ENCODE measurements around the gene CDH4.

Gene CDH4

DNA sequence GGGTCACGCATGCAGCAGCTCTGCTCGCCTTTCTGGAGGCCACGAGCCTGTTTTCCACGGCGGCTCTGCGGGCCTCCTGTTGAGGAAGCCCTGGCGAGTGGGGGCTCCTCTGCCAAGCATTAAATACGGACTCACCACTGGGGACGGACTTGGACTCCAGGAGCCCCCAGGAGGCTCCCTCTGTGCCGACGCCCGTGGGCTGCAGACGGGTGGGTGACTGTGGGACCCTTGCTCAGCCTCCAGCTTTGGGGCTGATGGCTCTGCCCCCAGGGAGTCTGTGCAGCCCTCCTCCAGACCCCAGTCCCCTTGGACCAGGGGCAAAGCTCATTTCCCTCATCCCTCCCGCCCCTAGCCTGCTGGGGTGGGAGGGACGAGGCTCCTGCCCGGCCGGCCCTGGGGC, 577.5 kb downstream of the CDH4 start:
- H3K4me3 ChIP-seq (replicated peaks in 1 of 2; ENCODE audit: low read depth in 2 of 2, low read length in 2 of 2) = no peak overlapping the region
- TF ChIP-seq, protein P1, sequence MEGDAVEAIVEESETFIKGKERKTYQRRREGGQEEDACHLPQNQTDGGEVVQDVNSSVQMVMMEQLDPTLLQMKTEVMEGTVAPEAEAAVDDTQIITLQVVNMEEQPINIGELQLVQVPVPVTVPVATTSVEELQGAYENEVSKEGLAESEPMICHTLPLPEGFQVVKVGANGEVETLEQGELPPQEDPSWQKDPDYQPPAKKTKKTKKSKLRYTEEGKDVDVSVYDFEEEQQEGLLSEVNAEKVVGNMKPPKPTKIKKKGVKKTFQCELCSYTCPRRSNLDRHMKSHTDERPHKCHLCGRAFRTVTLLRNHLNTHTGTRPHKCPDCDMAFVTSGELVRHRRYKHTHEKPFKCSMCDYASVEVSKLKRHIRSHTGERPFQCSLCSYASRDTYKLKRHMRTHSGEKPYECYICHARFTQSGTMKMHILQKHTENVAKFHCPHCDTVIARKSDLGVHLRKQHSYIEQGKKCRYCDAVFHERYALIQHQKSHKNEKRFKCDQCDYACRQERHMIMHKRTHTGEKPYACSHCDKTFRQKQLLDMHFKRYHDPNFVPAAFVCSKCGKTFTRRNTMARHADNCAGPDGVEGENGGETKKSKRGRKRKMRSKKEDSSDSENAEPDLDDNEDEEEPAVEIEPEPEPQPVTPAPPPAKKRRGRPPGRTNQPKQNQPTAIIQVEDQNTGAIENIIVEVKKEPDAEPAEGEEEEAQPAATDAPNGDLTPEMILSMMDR (IDR thresholded peaks at IDR 0.05; ENCODE audit: low read depth, low read length) = no peak
- no peak for DNase-seq (ENCODE audit: low read depth in 2 of 2)

DNA sequence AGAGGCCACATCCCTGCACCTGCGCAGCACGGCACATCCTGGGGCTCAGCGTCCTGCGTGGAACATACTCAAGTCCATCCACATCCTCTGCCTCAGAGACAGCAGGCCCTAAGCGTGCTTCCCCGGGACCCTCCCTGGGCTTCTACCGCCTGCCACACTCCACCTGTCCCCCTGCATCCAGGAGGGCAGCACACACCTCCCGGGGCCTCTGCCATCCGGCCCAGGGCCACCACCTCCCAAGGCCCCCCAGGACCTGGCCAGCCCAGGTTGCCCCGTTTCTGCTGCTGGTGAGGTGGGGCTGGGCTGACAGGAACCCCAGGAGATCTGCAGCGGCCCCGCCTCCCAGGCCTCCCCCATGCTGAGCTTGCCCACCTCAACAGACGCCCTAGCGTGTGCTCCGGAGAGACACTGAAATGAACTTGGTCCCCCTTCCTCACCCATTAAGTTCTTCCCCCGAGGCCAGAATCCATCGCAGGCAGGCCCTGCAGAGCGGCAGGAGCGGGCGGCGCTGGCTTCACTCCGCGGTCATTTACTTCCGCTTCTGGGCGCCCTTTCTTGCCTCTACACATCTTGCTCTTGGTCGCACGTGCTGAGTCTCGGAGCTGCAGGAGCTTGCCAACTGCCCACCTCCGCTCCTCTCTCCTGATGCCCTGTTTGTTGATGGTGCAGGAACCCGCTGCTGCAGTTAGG, 578.3 kb downstream of the CDH4 start:
- H3K4me3 ChIP-seq (replicated peaks in 1 of 2; ENCODE audit: low read depth in 2 of 2, low read length in 2 of 2) = no peak overlapping the region
- no peak for DNase-seq (ENCODE audit: low read depth in 2 of 2)
- TF ChIP-seq, protein P1 (IDR thresholded peaks at IDR 0.05; ENCODE audit: low read depth, low read length) = no peak

DNA sequence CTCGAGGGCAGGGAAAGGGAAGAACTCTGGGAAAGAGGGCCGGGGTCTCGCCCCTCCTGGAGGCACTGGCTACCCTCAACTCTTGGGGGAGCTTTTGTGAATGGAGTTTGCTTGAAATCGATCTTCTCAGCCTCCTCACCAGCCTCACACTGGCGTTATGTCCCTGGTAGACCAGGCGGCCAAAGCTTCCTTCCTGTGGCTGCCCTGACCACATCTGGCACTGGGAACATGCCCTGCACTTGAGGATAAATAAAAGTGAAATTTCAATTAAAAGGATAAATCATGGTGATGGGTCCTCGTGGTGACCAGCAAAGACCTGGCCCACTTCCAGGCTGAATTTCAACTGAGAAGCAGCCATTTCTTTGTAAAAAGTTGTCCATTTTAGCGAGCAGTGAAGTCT, 578.9 kb downstream of the CDH4 start:
- no peak for DNase-seq (ENCODE audit: low read depth in 2 of 2)
- H3K4me3 ChIP-seq (replicated peaks in 1 of 2; ENCODE audit: low read depth in 2 of 2, low read length in 2 of 2) = no peak overlapping the region

DNA sequence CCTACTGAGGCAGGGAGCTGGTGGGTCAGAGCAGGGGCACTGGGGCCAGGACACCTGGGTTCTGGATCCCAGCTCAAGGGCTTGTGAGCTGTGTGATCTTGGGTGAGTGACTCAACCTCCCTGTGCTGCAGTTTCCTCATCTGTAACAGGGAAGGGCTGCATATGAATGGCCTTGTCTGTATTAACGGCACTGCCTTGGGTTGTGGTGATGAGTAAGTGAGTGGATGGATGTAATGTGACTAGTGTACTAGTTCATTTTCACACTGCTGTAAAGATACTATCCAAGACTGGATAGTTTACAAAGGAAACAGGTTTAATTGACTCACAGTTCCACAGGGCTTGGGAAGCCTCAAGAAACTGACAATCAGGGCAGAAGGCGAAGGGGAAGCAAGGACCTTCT, 580.1 kb downstream of the CDH4 start:
- TF ChIP-seq, protein P1 (IDR thresholded peaks at IDR 0.05; ENCODE audit: low read depth, low read length) = no peak
- H3K4me3 ChIP-seq (replicated peaks in 1 of 2; ENCODE audit: low read depth in 2 of 2, low read length in 2 of 2) = no peak overlapping the region
- no peak for DNase-seq (ENCODE audit: low read depth in 2 of 2)

More for the DNA sequence above, 578.9 kb downstream of the CDH4 start:
- TF ChIP-seq, protein P1 (IDR thresholded peaks at IDR 0.05; ENCODE audit: low read depth, low read length) = no peak

GRCh38 chr20:61833807-61834610, 581.9 kb downstream of the CDH4 start:
- TF ChIP-seq, protein P1 (IDR thresholded peaks at IDR 0.05; ENCODE audit: low read depth, low read length) = no peak
- no peak for DNase-seq (ENCODE audit: low read depth in 2 of 2)
- H3K4me3 ChIP-seq (replicated peaks in 1 of 2; ENCODE audit: low read depth in 2 of 2, low read length in 2 of 2) = no peak overlapping the region

DNA sequence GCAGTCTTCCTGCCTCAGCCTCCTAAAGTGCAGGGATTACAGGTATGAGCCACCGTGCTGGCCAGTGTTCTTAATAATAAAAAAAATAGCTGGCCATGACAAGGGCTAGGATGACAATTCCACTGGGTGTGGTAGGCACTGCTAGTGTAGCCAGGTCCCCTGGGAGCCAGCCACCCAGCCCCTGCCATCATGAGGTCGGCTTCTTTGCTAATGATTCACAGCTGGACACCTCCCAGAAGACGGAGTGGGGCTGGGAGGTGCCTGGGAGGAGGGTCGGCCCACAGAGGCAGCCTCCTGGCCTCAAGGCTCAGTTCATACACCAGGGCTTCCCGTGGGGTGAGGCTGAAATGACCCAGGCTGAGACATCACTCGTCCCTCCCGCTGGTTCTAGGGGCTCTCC, 583.2 kb downstream of the CDH4 start:
- no peak overlapping the region for H3K4me3 ChIP-seq (replicated peaks in 1 of 2; ENCODE audit: low read depth in 2 of 2, low read length in 2 of 2)
- DNase-seq (ENCODE audit: low read depth in 2 of 2) = no peak
- TF ChIP-seq, protein P1 (IDR thresholded peaks at IDR 0.05; ENCODE audit: low read depth, low read length) = no peak
